Sigmoid colon (tissue), 4 donors: ENCODE data around the gene IRF7.

Experiments used
- CTCF ChIP-seq, 4 experiments: fragments of 450-650 bp in 3 of 4; fragments of 200-600 bp in 1 of 4; IDR thresholded peaks; one replicate each; pipeline ENCODE4 v1.5.1; 2016 to 2019; ENCODE audit warnings: antibody characterized with exemption in 4 of 4, mild to moderate bottlenecking in 3 of 4, moderate library complexity in 2 of 4
- POLR2AphosphoS5 ChIP-seq, 4 donors: sonication (generic); formaldehyde crosslinking; IDR thresholded peaks; one replicate each; pipeline ENCODE4 v1.6.1; 2017; ENCODE audit warnings: antibody characterized with exemption in 4 of 4

GRCh38 chr11:619628-620050 lies 3.9 kb upstream of the IRF7 start:
- TF ChIP-seq CTCF (IDR thresholded peaks at IDR 0.05) (no peak), POLR2AphosphoS5 (IDR thresholded peaks at IDR 0.05) (no peak)
